Measurements from ENCODE around the gene SFT2D3.

DNA sequence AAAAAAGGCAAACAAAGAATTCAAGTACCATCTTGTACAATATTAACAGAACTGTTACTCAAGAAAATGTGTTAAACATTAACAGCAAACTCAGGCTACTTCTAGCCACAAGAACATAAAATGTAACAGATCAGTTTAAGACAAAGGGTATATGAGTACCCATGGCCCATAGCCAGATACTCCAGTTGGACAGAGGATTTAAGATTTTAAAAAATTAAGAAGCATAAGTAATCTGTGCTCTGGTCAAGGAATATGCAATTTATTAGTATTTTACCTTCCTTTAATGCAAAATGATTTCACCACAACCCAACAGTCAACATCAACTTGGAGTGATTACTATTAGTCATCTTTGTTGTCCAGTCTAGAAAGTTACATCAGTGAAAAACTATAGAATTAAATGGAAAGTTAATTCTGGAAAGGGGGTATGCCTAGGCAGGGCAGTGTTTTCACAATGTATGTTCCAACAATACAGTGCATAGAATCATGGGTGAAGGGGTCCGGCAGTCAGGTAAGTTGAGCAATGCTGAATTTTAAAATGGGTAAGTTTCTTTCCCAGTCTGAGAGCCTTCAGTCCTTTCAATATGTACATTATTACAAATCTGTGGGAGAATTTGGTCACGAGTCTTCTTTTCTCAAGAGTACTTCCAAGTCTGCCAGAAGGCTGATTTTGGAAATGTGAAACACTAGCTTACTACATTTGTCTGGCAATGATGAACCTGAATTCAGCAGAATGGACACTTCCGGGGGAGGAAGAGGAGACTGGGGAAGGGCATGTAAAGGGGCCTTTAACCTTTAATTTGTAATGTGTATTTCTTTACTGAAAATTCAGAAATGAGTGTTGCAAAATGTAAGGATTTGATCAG is 34.5 kb downstream of the SFT2D3 start:
- TF ChIP-seq HOXD1 (CRISPR knock-in tag; IDR thresholded peaks at IDR 0.05) (no peak), ZFP91 (CRISPR knock-in tag; IDR thresholded peaks at IDR 0.05; ENCODE audit: borderline replicate concordance) (no peak)

Data from HepG2 (cell line).